Measurements from ENCODE around the gene ATP6V1G1.
"Not testable (repeated sequence)": the region's sequence is repeated elsewhere in the genome, so short reads cannot be mapped to it uniquely, and the experiment has no call there.

GRCh38 chr9:114600502-114601248 lies 13.1 kb downstream of the ATP6V1G1 start:
- not testable (repeated sequence) for TF ChIP-seq PAXIP1 (CRISPR knock-in tag; conservative IDR thresholded peaks at IDR 0.05); POLR2AphosphoS2 (IDR thresholded peaks at IDR 0.05; ENCODE audit: low read depth, low read length); STAG1 (CRISPR knock-in tag; IDR thresholded peaks at IDR 0.05); TRIM24 (CRISPR knock-in tag; IDR thresholded peaks at IDR 0.05)
